Motor neuron (in vitro differentiated cells): Measurements from ENCODE around the gene SEMA5A. TPM values are rescaled to one million over a fixed set of nuclear protein-coding genes. Genes with fewer than 3 reads are reported as not detected.
A peak's percentile ranks its signal among the peaks of the same experiment; 100 is the strongest.

ENCODE experiments used
- ATAC-seq, 8 experiments: fragments of 200-7000 bp; cut with Tn5 transposase; replicated peaks in 6 of 8; 2 replicates each; pipeline ENCODE4 v1.8.0; 2021; ENCODE audit warnings: mild to moderate bottlenecking in 8 of 8, moderate library complexity in 8 of 8
- H3K27ac ChIP-seq, 2 donors: fragments of 250-450 bp; sonication (Bioruptor Pico); 2 replicates each; pipeline ENCODE4 v1.9.0; 2021; ENCODE audit warnings: antibody characterized with exemption in 2 of 2, mild to moderate bottlenecking in 2 of 2, moderate library complexity in 1 of 2
- H3K4me1 ChIP-seq, 2 donors: fragments of 250-450 bp; sonication (Bioruptor Pico); replicated peaks in 1 of 2; 2 replicates each; pipeline ENCODE4 v1.6.1; 2021; ENCODE audit warnings: antibody characterized with exemption in 2 of 2, mild to moderate bottlenecking in 2 of 2, moderate library complexity in 1 of 2
- H3K4me3 ChIP-seq, 5 donors: fragments of 250-450 bp; sonication (Bioruptor Pico); 2 replicates each; pipeline ENCODE4 v1.9.0; 2021; ENCODE audit warnings: antibody characterized with exemption in 5 of 5, mild to moderate bottlenecking in 5 of 5, moderate library complexity in 4 of 5
- WGBS, 10 experiments: fragments of 450-650 bp; shearing (Covaris generic); methylation state at CpG; one replicate each; pipeline ENCODE4 v1.0.0; 2022; 5-methylcytosine and 5-hydroxymethylcytosine counted together
- in situ Hi-C, 9 experiments: fragments of 400-800 bp; cut with MboI; loops; one replicate each; pipeline ENCODE4 v1.15.0; 2021; ENCODE audit warnings: low sequenced_read_pairs in 9 of 9, low pct_unique_long_range_greater_than_20kb in 2 of 9; ENCODE audit not compliant: unreplicated experiment in 9 of 9
- total RNA-seq, 8 experiments: library from RNA; unstranded; fragments of 300-600 nt; gene quantifications; 2 replicates each; pipeline versions ENCODE4 v1.2.3 to v1.2.4, GENCODE V29; 2022

Gene SEMA5A
- total RNA-seq, 8 experiments from 2014 or later = 0.73 to 98.5 (median 17.5) TPM

DNA sequence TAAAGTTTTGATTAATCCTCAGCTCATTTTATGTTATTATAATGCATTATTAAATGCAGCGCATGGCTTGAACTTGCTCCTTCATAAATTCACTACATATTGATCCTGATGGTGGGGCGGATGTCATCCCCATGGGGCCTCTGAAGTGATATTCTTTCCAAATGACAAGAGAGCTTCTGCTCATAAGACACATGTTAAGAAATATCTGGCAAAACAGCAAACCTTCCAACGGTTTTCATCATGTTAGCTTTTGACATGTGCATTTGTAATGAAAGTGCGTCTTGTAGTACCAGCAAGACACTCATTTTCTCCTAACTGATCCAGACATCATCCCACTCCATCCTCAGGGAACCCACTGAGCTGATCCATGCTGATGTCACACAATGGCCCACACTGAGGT, 45.7 kb downstream of the SEMA5A start:
- in situ Hi-C loops = no loop called here
- ATAC-seq = peak in 2 of 8 experiments; percentile 36 to 72
- no peak overlapping the region for H3K4me3 ChIP-seq
- WGBS, 10 experiments = 59 to 88% (median 73%) methylated on average over 1 to 4 of the region's 4 CpGs; no CpG with 5 or more reads in 1 of the 10 experiments
- H3K27ac ChIP-seq = no peak overlapping the region
- H3K4me1 ChIP-seq = peaks cover 0 to 4% of the 10 kb centered on the region in 2 donors

GRCh38 chr5:9499498-9499876, 46.4 kb downstream of the SEMA5A start:
- in situ Hi-C loops = no loop called here
- ATAC-seq = no peak
- WGBS, 10 experiments = 86 to 100% (median 100%) methylated on average over 1 of the region's 1 CpG; no CpG with 5 or more reads in 6 of the 10 experiments
- no peak overlapping the region for H3K27ac ChIP-seq
- peaks cover 0 to 4% of the 10 kb centered on the region in 2 donors for H3K4me1 ChIP-seq
- H3K4me3 ChIP-seq = no peak overlapping the region

GRCh38 chr5:9498541-9499497, 47.1 kb downstream of the SEMA5A start:
- 64 to 100% (median 90%) methylated on average over 1 to 13 of the region's 14 CpGs; no CpG with 5 or more reads in 1 of the 10 experiments for WGBS, 10 experiments
- H3K4me1 ChIP-seq = peaks cover 0 to 4% of the 10 kb centered on the region in 2 donors
- in situ Hi-C loops = no loop called here
- ATAC-seq = no peak
- no peak overlapping the region for H3K27ac ChIP-seq
- no peak overlapping the region for H3K4me3 ChIP-seq

DNA sequence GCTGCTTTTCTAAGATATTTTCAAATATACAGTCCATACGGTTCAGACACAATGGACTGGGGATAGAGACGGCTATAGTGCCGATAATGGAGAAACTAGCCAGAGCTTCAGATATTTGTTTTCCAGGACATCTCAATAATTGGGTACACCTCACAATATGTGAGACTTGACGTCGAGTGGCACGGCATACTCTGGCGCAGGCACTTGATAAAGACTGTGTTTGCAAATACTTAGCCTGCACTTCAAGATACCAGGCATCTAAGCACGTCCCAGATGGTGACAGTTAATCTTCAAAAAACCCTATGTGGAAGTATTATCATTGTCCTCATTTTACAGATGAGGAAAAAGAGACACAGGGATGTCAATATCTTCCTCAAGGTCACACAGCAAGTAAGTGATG, 48.5 kb downstream of the SEMA5A start:
- in situ Hi-C loops = no loop called here
- WGBS, 10 experiments = 67 to 98% (median 87%) methylated on average over 1 to 8 of the region's 8 CpGs; no CpG with 5 or more reads in 3 of the 10 experiments
- H3K4me1 ChIP-seq = peaks cover 0 to 4% of the 10 kb centered on the region in 2 donors
- H3K27ac ChIP-seq = no peak overlapping the region
- H3K4me3 ChIP-seq = no peak overlapping the region
- no peak for ATAC-seq

DNA sequence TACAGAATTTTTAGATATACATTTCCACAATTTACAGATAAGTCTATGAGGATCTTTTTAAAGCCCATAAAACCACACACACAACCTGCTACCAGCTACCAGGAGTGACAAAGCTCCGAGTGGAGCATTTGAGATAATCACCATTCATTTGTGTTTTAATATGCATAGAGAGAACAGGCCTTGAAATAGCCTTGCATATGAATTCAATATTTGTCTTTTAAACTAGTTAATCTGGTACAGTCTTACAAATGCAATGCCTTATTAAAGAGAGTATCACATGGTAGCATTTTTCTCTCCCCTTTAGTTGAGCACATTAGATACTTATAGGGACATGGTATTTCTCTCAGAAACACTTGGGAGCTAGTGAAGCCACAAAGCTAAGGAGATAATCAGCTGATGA, 49.1 kb downstream of the SEMA5A start:
- in situ Hi-C loops = no loop called here
- H3K27ac ChIP-seq = no peak overlapping the region
- ATAC-seq = peak in 1 of 8 experiments; percentile 47

GRCh38 chr5:9495121-9495520, 50.8 kb downstream of the SEMA5A start:
- no peaks in the 10 kb centered on the region for H3K4me1 ChIP-seq
- no peak overlapping the region for H3K27ac ChIP-seq
- no peak overlapping the region for H3K4me3 ChIP-seq
- ATAC-seq = no peak
- in situ Hi-C loops = no loop called here
- WGBS, 10 experiments = 55 to 100% (median 92%) methylated on average over 1 to 4 of the region's 4 CpGs

More for the DNA sequence above, 49.1 kb downstream of the SEMA5A start:
- H3K4me1 ChIP-seq = peaks cover 0 to 4% of the 10 kb centered on the region in 2 donors
- H3K4me3 ChIP-seq = no peak overlapping the region
- WGBS, 10 experiments = 17 to 83% (median 67%) methylated on average over 1 of the region's 1 CpG; no CpG with 5 or more reads in 5 of the 10 experiments

DNA sequence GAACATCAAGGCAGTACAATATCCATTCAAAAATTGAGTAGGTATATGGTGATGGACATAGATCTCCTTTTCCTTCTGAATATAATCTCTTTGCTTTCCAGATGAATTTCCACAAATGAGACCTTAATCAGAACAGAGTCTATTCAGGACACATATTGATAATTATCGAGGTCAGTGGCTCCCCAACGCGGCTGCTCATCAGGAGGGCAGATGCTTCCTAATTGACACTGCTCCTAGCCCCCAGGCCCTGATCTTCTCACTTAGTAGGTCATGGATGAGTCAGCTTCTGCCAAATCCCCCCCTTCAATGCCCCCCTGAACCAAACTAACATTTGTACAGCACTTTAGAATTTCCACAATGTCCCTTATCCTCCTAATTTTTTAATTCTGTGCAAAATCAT, 51.6 kb downstream of the SEMA5A start:
- no peaks in the 10 kb centered on the region for H3K4me1 ChIP-seq
- in situ Hi-C loops = no loop called here
- H3K4me3 ChIP-seq = no peak overlapping the region
- H3K27ac ChIP-seq = no peak overlapping the region
- WGBS, 10 experiments = 69 to 96% (median 86%) methylated on average over 3 of the region's 3 CpGs; no CpG with 5 or more reads in 4 of the 10 experiments
- ATAC-seq = no peak

GRCh38 chr5:9490494-9491097, 55.3 kb downstream of the SEMA5A start:
- Histone ChIP-seq H3K4me3 (no peak overlapping the region), H3K27ac (no peak overlapping the region), H3K4me1 (peaks cover 0 to 4% of the 10 kb centered on the region in 2 donors)
- in situ Hi-C loops = no loop called here
- ATAC-seq = no peak
- WGBS, 10 experiments = 50 to 100% (median 100%) methylated on average over 1 to 2 of the region's 2 CpGs; no CpG with 5 or more reads in 5 of the 10 experiments

GRCh38 chr5:9483779-9484178, 62.1 kb downstream of the SEMA5A start:
- WGBS, 10 experiments = 25 to 100% (median 81%) methylated on average over 1 to 3 of the region's 3 CpGs

DNA sequence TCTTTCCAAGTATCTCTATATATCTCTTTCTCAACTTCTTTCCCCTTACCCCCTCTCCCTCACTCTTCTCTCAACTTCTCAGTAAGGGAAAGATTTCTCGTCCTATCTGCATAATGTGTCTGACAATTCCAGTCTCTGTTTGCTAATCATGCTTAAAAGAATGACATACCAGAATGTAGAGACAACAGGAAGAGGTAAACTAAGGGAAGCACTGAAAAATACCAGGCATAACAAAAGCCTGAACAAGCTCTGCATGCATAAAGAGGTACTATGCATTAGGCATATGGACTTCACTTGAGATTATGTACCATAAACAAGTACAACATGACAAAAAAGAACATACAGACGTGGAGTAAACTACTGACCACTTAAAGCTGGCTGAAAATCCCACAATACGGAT, 62.6 kb downstream of the SEMA5A start:
- Histone ChIP-seq H3K4me1 (peaks cover 0 to 4% of the 10 kb centered on the region in 2 donors), H3K27ac (no peak overlapping the region), H3K4me3 (no peak overlapping the region)
- in situ Hi-C loops = no loop called here
- ATAC-seq = peak in 3 of 8 experiments; percentile 79 to 89 (median 83)
- 0 to 90% (median 42%) methylated on average over 1 to 3 of the region's 3 CpGs for WGBS, 10 experiments

More at GRCh38 chr5:9483779-9484178, 62.1 kb downstream of the SEMA5A start:
- Histone ChIP-seq H3K27ac (no peak overlapping the region), H3K4me1 (peaks cover 0 to 4% of the 10 kb centered on the region in 2 donors), H3K4me3 (no peak overlapping the region)
- in situ Hi-C loops = no loop called here
- ATAC-seq = peak in 2 of 8 experiments; percentile 67 to 79

GRCh38 chr5:9482381-9482780, 63.5 kb downstream of the SEMA5A start:
- H3K4me3 ChIP-seq = no peak overlapping the region
- no peak for ATAC-seq
- 100% methylated on average over 1 of the region's 2 CpGs; no CpG with 5 or more reads in 8 of the 10 experiments for WGBS, 10 experiments

DNA sequence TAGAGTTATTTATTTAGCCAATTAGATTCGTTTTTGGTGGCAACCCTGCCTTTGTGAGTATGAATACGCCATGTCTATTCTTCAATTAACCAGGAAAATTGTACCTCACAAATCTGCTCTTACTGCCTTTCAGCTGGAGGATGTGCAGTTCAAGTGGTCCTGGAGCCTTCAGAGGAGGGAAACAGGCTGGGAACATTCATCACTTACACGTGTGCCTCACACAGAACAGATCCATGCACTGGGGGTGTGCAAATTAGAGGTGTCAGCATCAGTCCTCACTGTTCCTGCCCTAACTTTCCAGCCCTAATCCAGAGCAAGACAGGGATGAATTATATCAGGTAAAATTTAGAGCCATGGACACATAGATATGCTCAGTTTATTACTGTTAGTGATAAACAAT, 65.4 kb downstream of the SEMA5A start:
- no peak for ATAC-seq
- no peaks in the 10 kb centered on the region for H3K4me1 ChIP-seq
- WGBS, 10 experiments = 60 to 83% (median 71%) methylated on average over 1 to 3 of the region's 3 CpGs; no CpG with 5 or more reads in 5 of the 10 experiments
- in situ Hi-C loops = no loop called here
- no peak overlapping the region for H3K4me3 ChIP-seq
- H3K27ac ChIP-seq = no peak overlapping the region

More at GRCh38 chr5:9482381-9482780, 63.5 kb downstream of the SEMA5A start:
- in situ Hi-C loops = no loop called here
- H3K4me1 ChIP-seq = no peaks in the 10 kb centered on the region
- no peak overlapping the region for H3K27ac ChIP-seq

- no peaks in the 10 kb centered on the region for H3K4me1 ChIP-seq
- in situ Hi-C loops = no loop called here
These were observed 65.9 kb downstream of the SEMA5A start for GRCh38 chr5:9479990-9480389.

More at GRCh38 chr5:9479990-9480389, 65.9 kb downstream of the SEMA5A start:
- ATAC-seq = peak in 1 of 8 experiments; percentile 6
- Histone ChIP-seq H3K4me3 (no peak overlapping the region), H3K27ac (no peak overlapping the region)
- WGBS, 10 experiments = 0 to 100% (median 79%) methylated on average over 1 to 3 of the region's 3 CpGs; no CpG with 5 or more reads in 2 of the 10 experiments
